Right renal cortex interstitium (tissue), 3 donors: ENCODE measurements around the gene OPCML. TPM values are rescaled to one million over a fixed set of nuclear protein-coding genes. Genes with fewer than 3 reads are reported as not detected.
A peak's percentile ranks its signal among the peaks of the same experiment; 100 is the strongest.
"Not testable (repeated sequence)": the region's sequence is repeated elsewhere in the genome, so short reads cannot be mapped to it uniquely, and the experiment has no call there.

Experiments used
- DNase-seq, 3 donors: peaks; one replicate each; pipeline ENCODE4 v3.0.0-alpha.2; 2013; ENCODE audit warnings: low read depth in 3 of 3, low spot score in 2 of 3
- polyA plus RNA-seq, 3 donors: library from polyadenylated mRNA; unstranded; fragments of 120-200 nt; gene quantifications; one replicate each; pipeline ENCODE4 v1.2.1, GENCODE V29; 2013; ENCODE audit not compliant: insufficient read length in 3 of 3

The OPCML gene
- polyA plus RNA-seq, 3 donors: 14.1 to 19.4 (median 19.1) TPM

DNA sequence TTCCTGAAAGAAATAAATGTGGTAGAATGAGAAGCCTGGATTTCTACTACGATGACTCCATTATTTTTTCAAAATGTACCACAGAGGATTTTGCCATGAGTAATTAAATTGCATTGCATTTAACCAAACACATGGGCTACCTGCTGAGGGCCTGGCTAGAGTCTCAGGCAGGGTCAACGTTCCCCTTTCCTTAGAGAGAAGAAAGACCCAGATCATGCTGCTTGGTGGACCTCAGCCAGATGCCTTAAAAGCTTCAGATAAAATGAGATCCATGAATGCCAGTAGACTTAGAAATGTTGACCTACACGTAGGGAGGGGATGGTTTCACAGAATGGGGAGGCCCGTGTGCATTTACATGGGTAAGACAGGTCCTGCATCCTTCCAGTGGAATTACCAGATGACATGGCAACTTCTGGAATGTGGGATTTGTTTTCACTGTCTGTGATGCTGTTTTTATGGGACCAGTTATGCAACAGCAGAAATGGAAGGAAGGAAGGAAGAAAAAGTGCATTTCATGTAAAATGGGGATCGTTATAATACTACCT, 1092.5 kb downstream of the OPCML start:
- DNase-seq: no peak

DNA sequence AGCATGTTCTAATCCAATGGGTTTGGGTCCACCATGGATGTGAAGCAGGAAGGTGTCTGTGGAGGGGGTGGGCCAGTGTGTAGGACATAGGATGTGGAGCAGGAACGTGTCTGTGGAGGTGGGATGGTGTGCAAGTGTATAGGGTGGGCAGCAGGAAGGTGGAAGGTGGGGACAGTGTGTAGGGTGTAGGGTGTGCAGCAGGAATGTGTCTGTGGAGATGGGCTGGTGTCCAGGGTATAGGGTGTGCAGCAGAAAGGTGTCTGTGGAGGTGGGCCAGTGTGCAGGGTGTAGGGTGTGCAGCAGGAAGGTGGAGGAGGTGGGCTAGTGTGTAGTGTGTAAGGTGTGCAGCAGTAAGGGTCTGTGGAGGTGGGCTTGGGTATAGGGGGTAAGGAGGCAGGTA, 1093.9 kb downstream of the OPCML start:
- no peak for DNase-seq

DNA sequence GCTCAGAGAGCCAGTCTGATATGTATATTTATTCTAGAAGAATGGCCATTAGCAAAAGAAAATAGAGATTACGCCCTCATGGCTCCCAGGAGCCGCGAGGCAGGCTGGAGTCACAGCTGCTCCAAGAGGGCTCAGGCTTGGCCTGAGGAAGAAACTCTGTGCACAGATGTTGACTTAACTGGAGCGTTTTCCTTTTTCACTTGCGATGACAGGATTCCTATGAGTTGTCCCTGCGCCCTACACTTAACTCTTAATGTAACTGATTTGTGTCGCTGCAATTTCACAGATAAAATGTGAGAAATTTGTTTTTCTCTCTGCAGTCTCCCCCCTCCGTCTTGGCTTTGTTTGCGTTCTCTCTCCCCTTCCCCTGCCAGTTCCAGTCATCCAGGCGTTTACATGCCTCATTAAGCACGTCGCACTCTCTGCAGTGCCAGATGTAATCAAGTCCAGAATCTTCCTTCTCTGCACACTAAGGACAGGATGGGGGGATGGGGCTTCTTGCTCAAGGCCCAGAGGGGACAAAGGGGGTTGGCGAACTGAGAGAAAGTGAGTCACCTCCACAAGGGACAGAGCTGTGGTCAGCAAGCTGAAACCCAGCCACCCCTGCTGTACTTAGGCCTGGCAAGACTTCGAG, 1101.8 kb downstream of the OPCML start:
- DNase-seq: peak; percentile 36 to 57 (median 49)

DNA sequence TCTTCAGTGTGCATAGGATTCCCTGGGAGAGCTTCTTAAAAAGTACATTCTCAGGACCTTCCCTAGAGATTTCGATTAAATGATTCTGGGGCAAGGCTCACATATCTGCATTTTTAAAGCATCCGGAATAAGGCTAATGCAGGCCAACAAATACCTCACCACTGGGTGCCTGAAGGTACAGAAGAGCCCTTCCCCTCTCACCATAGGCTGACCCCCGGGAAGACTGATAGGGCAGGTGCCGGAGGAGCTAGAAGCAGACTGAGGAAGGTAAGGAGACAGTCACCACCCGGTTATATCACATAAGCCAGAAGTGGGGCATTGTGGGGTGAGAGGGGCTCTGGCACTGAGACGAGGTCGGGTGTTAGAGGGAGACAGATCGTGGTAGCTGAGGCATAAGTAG, 1102.6 kb downstream of the OPCML start:
- no peak for DNase-seq

DNA sequence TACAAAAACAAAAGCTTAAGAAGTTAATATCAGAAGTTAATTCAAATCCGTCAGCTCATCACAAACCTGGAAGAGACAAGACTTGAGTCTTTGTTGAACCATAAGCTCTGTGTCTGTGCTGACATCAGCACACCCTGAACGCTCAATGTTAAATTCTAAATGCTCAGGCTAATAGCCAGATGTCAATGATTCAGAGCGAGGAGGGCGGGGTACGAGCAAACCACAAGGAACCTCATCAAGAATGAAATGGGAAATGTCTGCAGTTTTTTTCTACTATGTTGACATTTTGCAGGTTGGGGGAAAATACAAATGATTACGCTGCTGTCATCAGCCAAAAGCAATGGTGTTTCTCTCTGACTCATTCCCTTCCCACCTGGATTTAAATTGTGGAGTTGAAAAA, 1104.7 kb downstream of the OPCML start:
- no peak for DNase-seq

DNA sequence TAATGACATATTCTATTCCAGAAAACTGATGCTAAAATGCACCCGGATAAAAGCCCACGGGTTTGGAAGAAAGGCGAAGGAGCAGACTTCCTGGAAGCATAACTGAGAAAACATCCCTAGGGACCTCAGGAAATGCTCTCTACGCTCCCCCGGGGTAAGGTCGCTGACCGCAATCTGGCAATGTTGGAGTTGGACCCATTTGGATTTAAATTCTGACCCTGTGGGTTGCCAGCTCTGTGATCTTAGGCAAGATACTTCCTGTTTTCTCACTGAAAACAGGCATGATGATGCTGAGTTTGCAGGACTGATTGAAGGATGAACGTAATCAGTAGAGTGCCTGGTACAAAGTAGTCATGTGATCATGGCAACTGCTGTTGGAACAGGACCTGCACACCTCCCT, 1107.9 kb downstream of the OPCML start:
- no peak for DNase-seq

DNA sequence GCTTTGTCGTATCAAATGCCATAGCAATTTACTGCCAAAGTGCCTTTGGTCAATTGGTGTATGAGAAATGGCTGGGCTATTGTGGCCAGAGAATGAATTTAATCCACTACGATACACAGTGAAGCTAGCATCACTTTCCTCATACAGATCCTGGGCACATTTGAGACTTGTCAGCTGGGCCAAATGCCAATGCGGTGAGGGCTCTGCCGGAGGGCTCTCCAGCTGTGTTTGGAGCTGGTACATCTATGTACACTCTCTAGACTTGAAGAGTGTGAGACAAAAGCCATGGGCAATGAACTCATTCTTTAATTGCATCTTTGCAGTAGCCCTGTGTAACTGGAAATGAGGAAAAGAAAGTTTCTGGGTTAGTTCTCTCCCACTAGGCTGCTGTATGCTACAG, 1109.0 kb downstream of the OPCML start:
- no peak for DNase-seq

DNA sequence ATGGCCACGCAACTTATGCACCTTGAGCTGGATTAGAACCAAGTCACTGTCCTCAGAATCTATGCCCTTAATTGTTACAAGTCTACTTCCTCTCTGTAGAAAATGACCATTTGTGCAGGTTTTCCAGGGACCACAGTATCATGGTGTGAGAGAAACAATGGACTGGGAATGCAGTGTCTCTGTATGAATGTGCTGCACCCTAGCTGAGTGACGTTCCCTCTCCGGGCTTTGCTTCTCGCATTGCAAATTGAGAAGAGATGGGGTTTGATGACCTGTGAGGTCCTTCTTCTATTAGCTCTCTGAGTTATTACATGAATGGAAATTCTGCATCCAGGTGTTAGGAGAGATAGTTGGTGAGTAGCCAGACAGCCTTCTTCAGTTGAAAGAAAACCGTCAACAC, 1109.6 kb downstream of the OPCML start:
- no peak for DNase-seq

DNA sequence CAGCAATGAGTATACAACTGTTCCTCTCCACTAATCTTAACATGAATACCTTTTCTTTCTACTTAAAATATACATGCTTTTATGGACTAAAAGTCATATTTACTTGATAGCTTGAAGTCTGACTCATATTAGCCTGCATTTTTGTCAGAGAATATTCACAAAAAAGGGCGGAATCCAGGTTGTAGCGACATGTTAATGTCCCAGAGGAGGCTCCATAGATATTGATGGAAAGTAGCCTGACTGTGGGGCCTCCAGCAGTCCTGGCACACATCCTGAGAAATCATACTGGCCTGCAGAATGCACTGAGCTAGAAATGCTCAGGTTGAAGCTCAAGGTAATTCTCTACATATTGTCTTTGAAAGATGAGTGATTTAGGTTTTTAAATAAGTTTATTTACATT, 1110.7 kb downstream of the OPCML start:
- DNase-seq: no peak

DNA sequence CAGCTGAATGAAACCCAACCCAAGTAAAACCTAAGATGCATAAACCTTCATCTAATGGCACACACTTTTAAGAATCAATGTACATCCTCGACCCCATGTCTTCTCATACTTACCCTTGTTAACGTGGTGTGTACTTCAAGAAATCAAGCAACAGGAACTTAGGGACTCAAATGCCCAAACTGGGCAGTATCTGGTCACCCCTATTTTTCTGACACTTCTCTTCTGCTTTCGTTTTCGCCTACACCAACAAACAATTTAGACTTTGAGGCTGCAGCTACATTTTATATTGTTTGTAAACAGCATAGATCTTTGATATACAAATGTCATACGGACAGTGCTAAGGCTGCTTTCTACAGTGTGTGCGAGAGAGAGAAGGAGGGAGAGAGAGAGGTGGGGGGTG, 1117.8 kb downstream of the OPCML start:
- no peak for DNase-seq

DNA sequence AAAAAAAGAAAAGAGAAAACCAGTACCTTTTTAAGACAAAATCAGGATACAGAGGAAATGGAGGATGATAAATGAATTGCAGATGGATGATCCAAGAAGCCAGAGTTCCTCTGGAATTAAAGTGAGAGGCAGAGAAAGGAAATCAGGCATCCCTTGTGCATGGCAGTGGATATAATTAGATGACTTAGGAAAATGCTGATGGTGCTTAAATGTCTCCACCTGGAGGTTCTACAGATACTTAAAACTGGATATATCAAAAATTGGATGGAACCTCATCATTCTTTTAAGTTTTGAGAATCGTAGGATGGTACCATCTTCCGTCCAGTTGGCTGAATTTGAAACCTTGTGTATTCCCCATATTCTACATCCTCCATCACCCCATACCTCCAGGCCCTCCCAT, 1121.9 kb downstream of the OPCML start:
- DNase-seq: no peak

DNA sequence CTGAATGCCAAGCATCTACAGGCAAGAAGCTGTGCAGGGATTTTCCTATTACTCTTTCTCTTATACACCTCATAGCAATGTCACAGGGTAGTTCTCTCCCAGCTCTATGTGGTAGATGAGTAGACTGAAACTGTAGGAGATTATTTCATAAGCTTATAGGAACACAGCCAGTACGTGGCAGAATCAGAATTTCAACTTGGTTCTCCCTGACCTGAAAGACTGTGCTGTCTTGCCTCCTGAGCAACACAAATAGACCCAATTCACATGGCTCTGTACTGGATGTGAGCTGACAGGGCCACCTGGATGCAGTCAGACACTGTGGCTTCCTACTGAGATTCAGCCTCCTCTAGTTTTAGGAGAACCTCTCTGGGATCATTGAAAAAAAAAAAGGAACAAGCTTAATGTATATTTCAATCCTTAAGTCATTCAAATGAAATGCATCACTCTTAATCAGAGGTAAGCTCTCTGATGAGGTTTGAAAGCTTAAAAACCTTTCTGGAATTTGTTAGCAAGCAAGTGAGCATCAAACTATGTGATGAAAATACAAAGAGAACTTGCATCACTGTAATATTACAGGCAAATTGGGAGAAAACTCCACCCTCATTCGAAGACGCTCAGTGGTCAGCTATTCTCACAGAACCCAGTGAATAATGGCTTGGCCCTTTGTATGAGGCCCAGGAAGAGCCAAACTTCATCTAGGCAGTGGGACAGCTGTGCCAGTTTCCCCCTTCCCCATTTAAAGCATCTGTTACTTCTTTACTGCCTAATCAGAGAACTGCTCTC, 1122.5 kb downstream of the OPCML start:
- DNase-seq: no peak

DNA sequence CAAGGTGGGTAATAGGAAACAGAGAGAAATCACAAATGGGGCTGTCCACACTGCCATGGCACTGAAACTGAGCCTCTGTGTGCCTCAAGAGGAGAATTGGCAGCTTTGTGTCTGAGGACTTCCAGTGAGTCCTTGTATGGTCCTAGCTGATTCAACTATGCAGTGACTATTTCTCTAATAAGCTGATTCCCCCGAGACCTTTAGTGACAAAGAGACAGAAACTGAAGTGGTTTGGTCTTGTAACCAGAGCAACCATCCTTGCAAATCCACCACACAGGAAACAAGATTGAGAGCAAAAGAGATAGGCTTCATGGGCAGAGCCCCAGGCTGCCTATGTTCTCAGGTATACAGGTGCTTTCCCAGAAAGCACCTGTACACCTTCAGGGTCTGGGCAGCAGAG, 1123.4 kb downstream of the OPCML start:
- DNase-seq: no peak

DNA sequence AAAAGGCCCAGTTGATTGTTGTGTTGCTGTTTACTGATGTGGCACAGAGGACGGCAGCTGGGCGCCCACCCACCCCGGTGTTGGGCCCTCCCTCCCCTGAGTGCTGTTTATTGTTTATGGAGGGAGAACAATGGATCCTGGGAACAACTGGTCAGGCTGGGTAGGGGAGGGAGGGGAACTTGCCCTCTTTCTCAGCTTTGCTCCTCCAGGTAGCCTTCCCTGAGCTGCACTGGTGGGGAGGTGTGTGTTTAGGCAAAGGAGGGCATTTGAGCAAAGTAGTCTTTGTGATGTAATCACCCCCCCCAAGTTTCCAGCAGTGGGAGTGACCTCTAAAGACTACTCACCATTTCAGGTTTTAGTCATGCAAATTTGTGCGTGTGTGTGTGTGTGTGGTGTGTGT, 1126.6 kb downstream of the OPCML start:
- DNase-seq: no peak

DNA sequence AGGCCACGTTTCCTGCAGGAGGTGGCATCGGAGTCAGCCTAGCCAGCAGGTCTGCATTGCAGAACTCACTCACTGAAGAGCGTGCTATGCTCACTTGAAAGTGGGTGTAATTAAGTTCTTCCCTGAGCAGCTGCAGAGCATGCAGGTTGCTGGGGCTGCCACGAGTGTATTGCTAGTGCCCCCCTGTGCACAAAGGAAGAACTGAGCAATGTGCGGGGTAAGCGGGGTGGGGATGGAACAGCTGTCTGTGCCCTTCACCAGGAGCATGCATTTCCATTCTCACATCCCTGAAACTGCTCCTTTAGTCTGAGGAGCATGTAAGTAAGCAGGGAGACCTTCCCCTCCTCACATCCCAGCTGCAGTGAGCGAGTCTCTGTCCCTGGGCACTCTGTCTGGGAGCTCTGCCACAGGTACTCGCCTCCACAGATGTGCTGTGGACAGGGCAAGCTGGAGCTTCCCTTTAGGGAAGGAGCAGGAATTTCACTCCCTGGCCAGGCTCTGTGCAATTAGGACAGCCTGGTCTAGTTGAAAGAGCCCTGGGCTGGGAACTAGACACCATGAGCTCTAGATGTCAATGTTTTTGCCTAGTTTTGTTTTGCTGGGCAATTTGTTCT, 1130.1 kb downstream of the OPCML start:
- peak in 2 of 3 donors; percentile 16 to 39 for DNase-seq

DNA sequence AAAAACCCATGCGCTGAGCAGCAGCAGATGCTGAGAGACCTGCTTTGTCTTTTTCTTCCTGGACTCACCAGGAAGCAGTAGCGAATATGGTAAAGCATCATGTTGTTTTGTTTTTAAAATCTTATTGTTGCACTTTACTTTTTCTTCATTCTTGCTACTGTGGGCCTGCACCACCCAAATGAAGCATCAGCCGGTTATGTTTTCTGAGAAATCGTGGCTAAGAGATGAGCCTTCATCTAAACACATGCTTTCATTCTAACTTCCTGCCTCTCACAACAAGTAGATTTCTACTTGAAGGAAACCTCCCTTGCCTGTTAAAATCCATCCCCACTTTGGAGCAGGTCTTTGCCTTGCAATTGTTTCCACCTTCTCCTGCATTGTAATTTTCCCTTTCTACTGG, 1136.0 kb downstream of the OPCML start:
- DNase-seq: no peak

DNA sequence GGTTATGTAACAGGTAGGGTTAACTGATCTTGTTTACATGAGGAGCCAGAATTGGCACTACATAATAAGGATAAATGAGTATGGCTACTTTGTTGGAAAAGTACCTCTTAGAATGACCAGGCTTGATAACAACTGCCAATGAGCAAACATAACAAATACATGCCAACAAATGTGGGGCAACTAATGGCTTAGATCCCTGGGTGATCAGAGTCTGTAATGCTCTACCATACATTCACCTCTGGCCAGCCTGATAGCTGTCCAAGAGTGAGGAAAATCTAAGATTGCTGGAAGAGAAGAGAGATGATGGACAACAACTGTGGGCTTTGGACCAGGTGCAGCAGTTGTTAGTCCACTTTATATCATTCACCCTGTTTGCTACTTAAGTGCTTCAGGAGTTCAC, 1136.9 kb downstream of the OPCML start:
- no peak for DNase-seq

DNA sequence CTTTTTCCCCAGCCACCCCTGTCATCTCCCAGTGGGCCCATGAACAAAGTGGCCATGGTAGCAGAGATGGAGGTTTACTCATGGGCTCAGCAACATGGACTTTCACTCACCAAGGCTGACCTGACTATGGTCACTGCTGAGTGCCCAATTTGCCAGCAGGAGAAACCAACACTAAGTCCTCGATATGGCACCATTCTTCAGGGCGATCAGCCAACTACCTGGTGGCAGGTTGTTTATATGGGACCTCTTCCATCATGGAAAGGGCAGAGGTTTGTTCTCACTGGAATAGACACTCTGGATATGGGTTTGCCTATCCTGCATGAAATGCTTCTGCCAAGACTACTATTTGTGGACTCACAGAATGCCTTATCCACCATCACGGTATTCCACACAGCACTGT, 1152.8 kb downstream of the OPCML start:
- DNase-seq: no peak

DNA sequence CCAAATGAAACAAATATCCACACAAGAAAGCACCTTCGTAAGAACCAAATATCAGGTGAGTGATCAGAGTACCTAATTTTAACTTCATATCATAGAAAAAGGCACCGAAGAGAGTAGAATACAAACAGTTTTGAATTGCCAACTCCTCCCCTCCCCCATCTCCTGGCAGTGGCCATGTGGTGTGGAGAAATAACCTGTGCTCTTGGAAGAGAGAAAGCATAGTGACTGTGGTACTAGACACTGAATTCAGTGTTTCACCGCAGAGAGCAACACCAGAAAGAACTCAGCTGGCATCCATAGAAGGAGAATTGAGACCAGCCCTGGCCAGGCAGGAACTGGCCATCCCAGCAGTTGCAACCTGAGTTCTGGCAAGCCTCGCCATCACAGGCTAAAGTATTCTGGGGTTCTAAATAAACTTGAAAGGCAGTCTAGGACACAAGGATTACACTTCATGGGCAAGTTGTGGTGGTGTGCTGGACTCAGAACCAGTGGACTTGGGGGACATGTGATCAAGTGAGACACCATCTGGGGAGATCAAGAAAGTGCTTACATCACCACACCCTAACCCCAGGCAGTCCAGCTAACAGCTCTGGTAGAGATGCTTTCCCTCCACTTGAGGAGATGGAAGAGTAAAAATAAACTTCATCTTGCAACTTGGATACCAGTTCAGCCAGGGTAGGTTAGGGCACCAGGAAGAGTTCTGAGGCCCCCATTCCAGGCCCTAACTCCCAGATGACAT, 1158.7 kb downstream of the OPCML start:
- DNase-seq: no peak

DNA sequence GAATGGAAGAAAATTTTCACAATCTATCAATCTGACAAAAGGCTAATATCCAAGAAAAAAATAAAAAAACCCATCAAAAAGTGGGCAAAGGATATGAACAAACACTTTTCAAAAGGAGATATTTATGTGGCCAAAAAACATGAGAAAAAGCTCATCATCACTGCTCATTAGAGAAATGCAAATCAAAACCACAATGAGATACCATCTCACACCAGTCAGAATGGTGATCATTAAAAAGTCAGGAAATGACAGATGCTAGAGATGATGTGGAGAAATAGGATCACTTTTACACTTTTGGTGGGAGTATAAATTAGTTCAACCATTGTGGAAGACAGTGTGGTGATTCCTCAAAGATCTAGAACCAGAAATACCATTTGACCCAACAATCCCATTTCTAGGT, 1162.2 kb downstream of the OPCML start:
- not testable (repeated sequence) for DNase-seq

DNA sequence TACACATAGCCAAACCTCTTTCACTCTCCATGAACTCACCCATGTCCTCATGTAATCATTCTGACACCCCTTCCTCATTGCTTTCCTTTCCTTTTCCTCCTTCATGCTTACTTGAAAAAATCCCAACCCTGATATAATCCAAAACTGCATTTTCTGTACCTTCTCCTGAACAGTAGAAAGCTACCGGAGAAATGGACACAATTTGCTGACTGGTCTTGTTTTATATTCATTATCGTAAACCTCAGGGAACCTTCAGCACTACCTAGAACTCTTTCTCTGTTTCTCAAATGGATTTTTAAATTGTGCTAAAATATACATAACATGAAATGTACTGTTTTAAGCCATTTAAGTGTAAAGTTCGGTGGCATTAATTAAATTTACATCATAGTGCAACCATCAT, 1165.0 kb downstream of the OPCML start:
- no peak for DNase-seq
